Breast epithelium (tissue), 3 donors: ENCODE data around the gene P2RX3.

ENCODE experiments used
- CTCF ChIP-seq, 3 donors: fragments of 450-650 bp; IDR thresholded peaks; one replicate each; pipeline ENCODE4 v1.5.1; 2016 to 2017; ENCODE audit warnings: antibody characterized with exemption in 3 of 3, mild to moderate bottlenecking in 3 of 3, moderate library complexity in 3 of 3
- POLR2A ChIP-seq: fragments of 450-650 bp; IDR thresholded peaks from one replicate; pipeline ENCODE4 v1.6.1; 2016; ENCODE audit warnings: antibody characterized with exemption, mild to moderate bottlenecking, moderate library complexity

- TF ChIP-seq CTCF (IDR thresholded peaks at IDR 0.05) = no peak
- no peak for TF ChIP-seq POLR2A
Observed at GRCh38 chr11:57323167-57323854, 14.8 kb upstream of the P2RX3 start.
